Measurements from ENCODE around the gene CCL14. TPM values are rescaled to one million over a fixed set of nuclear protein-coding genes. Genes with fewer than 3 reads are reported as not detected.

The CCL14 gene
- total and polyA plus RNA-seq, 2 of the 13 experiments (the other 11 are each of a cell fraction or from before 2014, with no cell fraction given) = 1.1 to 1.7 TPM

DNA sequence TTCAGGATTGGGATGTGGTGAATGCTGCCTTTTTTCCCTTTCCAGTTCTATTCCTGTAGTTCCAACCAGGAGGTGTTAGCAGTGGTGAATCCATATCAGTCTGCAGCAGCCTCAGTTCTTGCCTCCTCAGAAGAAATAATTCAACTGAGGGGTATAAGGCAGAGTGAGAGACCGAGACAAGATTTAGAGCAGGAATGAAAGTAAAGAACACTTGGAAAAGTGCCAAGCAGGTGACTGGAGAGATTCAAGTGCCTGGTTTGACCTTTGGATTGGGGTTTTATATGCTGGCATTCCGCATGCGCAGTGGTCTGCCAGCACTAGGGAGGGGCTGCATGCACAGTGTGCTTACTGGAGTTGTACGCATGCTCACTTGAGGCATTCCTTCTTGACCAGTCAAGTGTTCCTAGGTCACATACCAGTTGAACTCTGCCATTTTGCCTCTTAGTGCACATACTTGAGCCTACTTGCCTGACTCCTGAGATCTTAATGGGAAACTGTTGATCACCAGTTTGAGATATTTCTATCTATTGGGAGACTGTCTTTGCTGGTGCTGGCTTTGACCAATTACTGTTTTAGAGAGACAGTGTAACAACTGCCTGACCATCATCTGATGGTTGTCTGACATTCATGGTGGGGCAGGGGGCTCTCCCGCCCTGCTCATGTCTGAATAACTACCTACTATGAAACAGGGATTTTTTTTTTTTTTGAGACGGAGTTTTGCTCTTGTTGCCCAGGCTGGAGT is 15.5 kb upstream of the CCL14 start (continued):
- TF ChIP-seq TBX2 (CRISPR knock-in tag; IDR thresholded peaks at IDR 0.05; ENCODE audit: borderline replicate concordance) = no peak
- TF ChIP-seq ZFAT (CRISPR knock-in tag; conservative IDR thresholded peaks at IDR 0.05) = no peak
- TF ChIP-seq, protein P1, sequence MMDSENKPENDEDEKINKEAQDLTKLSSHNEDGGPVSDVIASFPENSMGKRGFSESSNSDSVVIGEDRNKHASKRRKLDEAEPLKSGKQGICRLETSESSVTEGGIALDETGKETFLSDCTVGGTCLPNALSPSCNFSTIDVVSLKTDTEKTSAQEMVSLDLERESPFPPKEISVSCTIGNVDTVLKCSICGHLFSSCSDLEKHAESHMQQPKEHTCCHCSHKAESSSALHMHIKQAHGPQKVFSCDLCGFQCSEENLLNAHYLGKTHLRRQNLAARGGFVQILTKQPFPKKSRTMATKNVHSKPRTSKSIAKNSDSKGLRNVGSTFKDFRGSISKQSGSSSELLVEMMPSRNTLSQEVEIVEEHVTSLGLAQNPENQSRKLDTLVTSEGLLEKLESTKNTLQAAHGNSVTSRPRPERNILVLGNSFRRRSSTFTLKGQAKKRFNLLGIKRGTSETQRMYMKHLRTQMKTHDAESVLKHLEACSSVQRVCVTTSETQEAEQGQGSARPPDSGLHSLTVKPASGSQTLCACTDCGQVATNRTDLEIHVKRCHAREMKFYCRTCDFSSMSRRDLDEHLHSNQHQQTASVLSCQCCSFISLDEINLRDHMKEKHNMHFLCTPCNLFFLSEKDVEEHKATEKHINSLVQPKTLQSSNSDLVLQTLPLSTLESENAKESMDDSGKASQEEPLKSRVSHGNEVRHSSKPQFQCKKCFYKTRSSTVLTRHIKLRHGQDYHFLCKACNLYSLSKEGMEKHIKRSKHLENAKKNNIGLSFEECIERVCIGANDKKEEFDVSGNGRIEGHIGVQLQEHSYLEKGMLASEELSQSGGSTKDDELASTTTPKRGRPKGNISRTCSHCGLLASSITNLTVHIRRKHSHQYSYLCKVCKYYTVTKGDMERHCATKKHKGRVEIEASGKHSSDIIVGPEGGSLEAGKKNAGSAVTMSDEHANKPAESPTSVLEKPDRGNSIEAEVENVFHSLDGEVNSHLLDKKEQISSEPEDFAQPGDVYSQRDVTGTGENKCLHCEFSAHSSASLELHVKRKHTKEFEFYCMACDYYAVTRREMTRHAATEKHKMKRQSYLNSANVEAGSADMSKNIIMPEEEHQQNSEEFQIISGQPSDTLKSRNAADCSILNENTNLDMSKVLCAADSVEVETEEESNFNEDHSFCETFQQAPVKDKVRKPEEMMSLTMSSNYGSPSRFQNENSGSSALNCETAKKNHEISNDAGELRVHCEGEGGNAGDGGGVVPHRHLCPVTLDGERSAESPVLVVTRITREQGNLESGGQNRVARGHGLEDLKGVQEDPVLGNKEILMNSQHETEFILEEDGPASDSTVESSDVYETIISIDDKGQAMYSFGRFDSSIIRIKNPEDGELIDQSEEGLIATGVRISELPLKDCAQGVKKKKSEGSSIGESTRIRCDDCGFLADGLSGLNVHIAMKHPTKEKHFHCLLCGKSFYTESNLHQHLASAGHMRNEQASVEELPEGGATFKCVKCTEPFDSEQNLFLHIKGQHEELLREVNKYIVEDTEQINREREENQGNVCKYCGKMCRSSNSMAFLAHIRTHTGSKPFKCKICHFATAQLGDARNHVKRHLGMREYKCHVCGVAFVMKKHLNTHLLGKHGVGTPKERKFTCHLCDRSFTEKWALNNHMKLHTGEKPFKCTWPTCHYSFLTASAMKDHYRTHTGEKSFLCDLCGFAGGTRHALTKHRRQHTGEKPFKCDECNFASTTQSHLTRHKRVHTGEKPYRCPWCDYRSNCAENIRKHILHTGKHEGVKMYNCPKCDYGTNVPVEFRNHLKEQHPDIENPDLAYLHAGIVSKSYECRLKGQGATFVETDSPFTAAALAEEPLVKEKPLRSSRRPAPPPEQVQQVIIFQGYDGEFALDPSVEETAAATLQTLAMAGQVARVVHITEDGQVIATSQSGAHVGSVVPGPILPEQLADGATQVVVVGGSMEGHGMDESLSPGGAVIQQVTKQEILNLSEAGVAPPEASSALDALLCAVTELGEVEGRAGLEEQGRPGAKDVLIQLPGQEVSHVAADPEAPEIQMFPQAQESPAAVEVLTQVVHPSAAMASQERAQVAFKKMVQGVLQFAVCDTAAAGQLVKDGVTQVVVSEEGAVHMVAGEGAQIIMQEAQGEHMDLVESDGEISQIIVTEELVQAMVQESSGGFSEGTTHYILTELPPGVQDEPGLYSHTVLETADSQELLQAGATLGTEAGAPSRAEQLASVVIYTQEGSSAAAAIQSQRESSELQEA (CRISPR knock-in tag; IDR thresholded peaks at IDR 0.05; ENCODE audit: not compliant biosample characterization) = no peak
- no peak for TF ChIP-seq HOXD1 (CRISPR knock-in tag; IDR thresholded peaks at IDR 0.05)
- TF ChIP-seq PHF21A (CRISPR knock-in tag; IDR thresholded peaks at IDR 0.05) = no peak
- no peak for TF ChIP-seq JARID2 (CRISPR knock-in tag; IDR thresholded peaks at IDR 0.05; ENCODE audit: insufficient replicate concordance)
- TF ChIP-seq, protein P2, sequence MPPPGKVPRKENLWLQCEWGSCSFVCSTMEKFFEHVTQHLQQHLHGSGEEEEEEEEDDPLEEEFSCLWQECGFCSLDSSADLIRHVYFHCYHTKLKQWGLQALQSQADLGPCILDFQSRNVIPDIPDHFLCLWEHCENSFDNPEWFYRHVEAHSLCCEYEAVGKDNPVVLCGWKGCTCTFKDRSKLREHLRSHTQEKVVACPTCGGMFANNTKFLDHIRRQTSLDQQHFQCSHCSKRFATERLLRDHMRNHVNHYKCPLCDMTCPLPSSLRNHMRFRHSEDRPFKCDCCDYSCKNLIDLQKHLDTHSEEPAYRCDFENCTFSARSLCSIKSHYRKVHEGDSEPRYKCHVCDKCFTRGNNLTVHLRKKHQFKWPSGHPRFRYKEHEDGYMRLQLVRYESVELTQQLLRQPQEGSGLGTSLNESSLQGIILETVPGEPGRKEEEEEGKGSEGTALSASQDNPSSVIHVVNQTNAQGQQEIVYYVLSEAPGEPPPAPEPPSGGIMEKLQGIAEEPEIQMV (CRISPR knock-in tag; IDR thresholded peaks at IDR 0.05; ENCODE audit: low read depth) = no peak
- TF ChIP-seq ZNF329 (CRISPR knock-in tag; IDR thresholded peaks at IDR 0.05; ENCODE audit: low read depth) = no peak
- no peak for TF ChIP-seq ZNF737 (CRISPR knock-in tag; IDR thresholded peaks at IDR 0.05; ENCODE audit: borderline replicate concordance)
- TF ChIP-seq, protein P3, sequence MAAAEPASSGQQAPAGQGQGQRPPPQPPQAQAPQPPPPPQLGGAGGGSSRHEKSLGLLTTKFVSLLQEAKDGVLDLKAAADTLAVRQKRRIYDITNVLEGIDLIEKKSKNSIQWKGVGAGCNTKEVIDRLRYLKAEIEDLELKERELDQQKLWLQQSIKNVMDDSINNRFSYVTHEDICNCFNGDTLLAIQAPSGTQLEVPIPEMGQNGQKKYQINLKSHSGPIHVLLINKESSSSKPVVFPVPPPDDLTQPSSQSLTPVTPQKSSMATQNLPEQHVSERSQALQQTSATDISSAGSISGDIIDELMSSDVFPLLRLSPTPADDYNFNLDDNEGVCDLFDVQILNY (CRISPR knock-in tag; conservative IDR thresholded peaks at IDR 0.05) = no peak
- TF ChIP-seq, protein P4, sequence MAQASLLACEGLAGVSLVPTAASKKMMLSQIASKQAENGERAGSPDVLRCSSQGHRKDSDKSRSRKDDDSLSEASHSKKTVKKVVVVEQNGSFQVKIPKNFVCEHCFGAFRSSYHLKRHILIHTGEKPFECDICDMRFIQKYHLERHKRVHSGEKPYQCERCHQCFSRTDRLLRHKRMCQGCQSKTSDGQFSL (CRISPR knock-in tag; IDR thresholded peaks at IDR 0.05) = no peak
- TF ChIP-seq, protein P5, sequence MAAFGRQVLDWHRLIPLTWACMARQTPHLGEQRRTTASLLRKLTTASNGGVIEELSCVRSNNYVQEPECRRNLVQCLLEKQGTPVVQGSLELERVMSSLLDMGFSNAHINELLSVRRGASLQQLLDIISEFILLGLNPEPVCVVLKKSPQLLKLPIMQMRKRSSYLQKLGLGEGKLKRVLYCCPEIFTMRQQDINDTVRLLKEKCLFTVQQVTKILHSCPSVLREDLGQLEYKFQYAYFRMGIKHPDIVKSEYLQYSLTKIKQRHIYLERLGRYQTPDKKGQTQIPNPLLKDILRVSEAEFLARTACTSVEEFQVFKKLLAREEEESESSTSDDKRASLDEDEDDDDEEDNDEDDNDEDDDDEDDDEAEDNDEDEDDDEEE (CRISPR knock-in tag; IDR thresholded peaks at IDR 0.05) = no peak
- TF ChIP-seq MAFF (IDR thresholded peaks at IDR 0.05; ENCODE audit: low read depth, low read length) = no peak
- no peak for TF ChIP-seq FOXO1 (CRISPR knock-in tag; IDR thresholded peaks at IDR 0.05)
- TF ChIP-seq, protein P6, sequence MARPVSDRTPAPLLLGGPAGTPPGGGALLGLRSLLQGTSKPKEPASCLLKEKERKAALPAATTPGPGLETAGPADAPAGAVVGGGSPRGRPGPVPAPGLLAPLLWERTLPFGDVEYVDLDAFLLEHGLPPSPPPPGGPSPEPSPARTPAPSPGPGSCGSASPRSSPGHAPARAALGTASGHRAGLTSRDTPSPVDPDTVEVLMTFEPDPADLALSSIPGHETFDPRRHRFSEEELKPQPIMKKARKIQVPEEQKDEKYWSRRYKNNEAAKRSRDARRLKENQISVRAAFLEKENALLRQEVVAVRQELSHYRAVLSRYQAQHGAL (CRISPR knock-in tag; IDR thresholded peaks at IDR 0.05; ENCODE audit: not compliant biosample characterization) = no peak
